ENCODE data around the gene TMEM218.

DNA sequence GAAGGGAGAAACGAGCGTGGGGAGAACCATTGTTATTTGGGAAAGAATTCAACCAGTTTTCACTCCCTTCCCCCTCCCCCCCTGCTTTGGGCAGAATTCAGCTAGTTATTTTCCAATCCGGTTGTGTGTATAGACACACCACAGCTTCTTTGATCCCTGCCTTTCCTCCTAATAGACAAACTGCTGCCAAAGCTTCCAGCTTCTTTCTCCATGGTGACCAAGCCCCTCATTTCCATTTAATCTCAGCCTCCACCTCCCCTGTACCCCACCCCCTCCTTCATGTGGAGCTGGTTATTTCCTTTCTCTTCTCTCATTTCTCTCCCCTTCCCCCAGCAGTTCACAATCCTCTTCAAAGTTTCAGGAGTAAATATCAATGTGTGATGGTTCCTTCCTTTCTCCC is 28.4 kb upstream of the TMEM218 start:
- TF ChIP-seq, protein P1, sequence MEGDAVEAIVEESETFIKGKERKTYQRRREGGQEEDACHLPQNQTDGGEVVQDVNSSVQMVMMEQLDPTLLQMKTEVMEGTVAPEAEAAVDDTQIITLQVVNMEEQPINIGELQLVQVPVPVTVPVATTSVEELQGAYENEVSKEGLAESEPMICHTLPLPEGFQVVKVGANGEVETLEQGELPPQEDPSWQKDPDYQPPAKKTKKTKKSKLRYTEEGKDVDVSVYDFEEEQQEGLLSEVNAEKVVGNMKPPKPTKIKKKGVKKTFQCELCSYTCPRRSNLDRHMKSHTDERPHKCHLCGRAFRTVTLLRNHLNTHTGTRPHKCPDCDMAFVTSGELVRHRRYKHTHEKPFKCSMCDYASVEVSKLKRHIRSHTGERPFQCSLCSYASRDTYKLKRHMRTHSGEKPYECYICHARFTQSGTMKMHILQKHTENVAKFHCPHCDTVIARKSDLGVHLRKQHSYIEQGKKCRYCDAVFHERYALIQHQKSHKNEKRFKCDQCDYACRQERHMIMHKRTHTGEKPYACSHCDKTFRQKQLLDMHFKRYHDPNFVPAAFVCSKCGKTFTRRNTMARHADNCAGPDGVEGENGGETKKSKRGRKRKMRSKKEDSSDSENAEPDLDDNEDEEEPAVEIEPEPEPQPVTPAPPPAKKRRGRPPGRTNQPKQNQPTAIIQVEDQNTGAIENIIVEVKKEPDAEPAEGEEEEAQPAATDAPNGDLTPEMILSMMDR (IDR thresholded peaks at IDR 0.05; ENCODE audit: borderline replicate concordance, extremely low read depth, low read length, poor library complexity, severe bottlenecking): no peak
- no peak for TF ChIP-seq EZH2 (IDR thresholded peaks at IDR 0.05; ENCODE audit: borderline replicate concordance, low read depth, low read length, severe bottlenecking)
